Measurements from ENCODE around the gene RCC2.
"Not testable (repeated sequence)": the region's sequence is repeated elsewhere in the genome, so short reads cannot be mapped to it uniquely, and the experiment has no call there.

The RCC2 gene

GRCh38 chr1:17439250-17440073 is at the start of gene RCC2:
RCC2 (minus strand) TSS chr1:17439677; CDS start chr1:17438514, 1,163 bp downstream.
- peak; percentile 82 for DNase-seq

GRCh38 chr1:17486242-17486641 is 46.8 kb upstream of the RCC2 start:
- DNase-seq = no peak

- DNase-seq = no peak
Measured at GRCh38 chr1:17485281-17485680, 45.8 kb upstream of the RCC2 start.

GRCh38 chr1:17481981-17482380 is 42.5 kb upstream of the RCC2 start:
- not testable (repeated sequence) for DNase-seq

GRCh38 chr1:17480846-17481245 is 41.4 kb upstream of the RCC2 start:
- DNase-seq = no peak

- DNase-seq = no peak
Measured at GRCh38 chr1:17475752-17476151, 36.3 kb upstream of the RCC2 start.

- not testable (repeated sequence) for DNase-seq
Measured at GRCh38 chr1:17474836-17475555, 35.5 kb upstream of the RCC2 start.

- DNase-seq = no peak
Measured at GRCh38 chr1:17472814-17473213, 33.3 kb upstream of the RCC2 start.

- no peak for DNase-seq
Measured at GRCh38 chr1:17471393-17471792, 31.9 kb upstream of the RCC2 start.

- DNase-seq = no peak
Measured at GRCh38 chr1:17470021-17470799, 30.7 kb upstream of the RCC2 start.

- not testable (repeated sequence) for DNase-seq
Measured at GRCh38 chr1:17468357-17469265, 29.1 kb upstream of the RCC2 start.

GRCh38 chr1:17466359-17466758 is 26.9 kb upstream of the RCC2 start:
- DNase-seq = no peak

- no peak for DNase-seq
Measured at GRCh38 chr1:17465228-17465627, 25.8 kb upstream of the RCC2 start.

GRCh38 chr1:17463991-17464390 is 24.5 kb upstream of the RCC2 start:
- DNase-seq = no peak

- DNase-seq = no peak
Measured at GRCh38 chr1:17462669-17463068, 23.2 kb upstream of the RCC2 start.

GRCh38 chr1:17460219-17460618 is 20.7 kb upstream of the RCC2 start:
- no peak for DNase-seq

- no peak for DNase-seq
Measured at GRCh38 chr1:17458794-17459193, 19.3 kb upstream of the RCC2 start.

- DNase-seq = no peak
Measured at GRCh38 chr1:17452686-17453085, 13.2 kb upstream of the RCC2 start.

- not testable (repeated sequence) for DNase-seq
Measured at GRCh38 chr1:17452203-17452602, 12.7 kb upstream of the RCC2 start.

- no peak for DNase-seq
Measured at GRCh38 chr1:17451731-17452130, 12.3 kb upstream of the RCC2 start.

- no peak for DNase-seq
Measured at GRCh38 chr1:17447501-17447992, 8.1 kb upstream of the RCC2 start.

- no peak for DNase-seq
Measured at GRCh38 chr1:17442841-17443240, 3.4 kb upstream of the RCC2 start.

All from NCI-H1105 treated with DMSO at 0.1 percent for 48 hours (cell line).